Measurements from ENCODE around the gene TBC1D1. TPM values are rescaled to one million over a fixed set of nuclear protein-coding genes. Genes with fewer than 3 reads are reported as not detected.

TBC1D1 gene
- total RNA-seq, 1 experiment from 2014 or later = 56.0 TPM

DNA sequence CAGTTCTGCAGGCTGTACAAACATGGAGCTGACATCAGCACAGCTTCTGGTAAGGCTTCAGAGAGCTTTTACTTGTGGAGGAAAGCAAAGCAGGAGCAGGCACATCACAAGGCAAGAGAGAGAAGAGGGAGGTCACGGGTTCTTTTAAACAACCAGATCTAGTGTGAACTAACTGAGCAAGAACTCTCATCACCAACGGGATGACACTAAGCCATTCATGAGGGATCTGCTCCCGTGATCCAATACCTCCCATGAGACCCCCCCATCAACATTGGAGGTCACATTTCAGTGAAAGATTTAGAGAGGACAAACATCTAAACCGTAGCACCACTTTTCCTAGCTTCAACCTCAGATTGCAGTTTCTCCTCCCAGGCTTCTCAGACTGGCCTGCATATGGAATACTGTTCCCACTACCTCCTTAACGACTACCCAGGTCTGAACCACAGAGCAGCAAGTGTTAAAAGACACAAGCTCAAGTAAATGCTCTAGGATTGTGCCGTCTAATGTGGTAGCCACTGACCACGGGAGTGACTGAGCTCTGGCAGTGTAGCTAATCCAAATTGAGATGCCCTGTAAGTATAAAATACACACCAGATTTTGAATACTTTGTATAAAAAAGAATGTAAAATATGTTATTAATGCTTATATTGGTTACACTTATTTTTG is 262.0 kb downstream of the TBC1D1 start:
- POLR2A ChIA-PET = no interaction called here
- H3K4me3 ChIP-seq (ENCODE audit: low read depth in 2 of 2, low read length in 2 of 2) = no peak overlapping the region
- no peaks in the 10 kb centered on the region for H3K4me1 ChIP-seq (ENCODE audit: control insufficient read depth, insufficient read depth, low read length)
- in situ Hi-C loops (cut with HindIII; ENCODE audit: low pct_unique_long_range_greater_than_20kb, low sequenced_read_pairs) (no loop called here), intact Hi-C loops (cut with micrococcal nuclease; ENCODE audit: unreplicated experiment) (no loop called here)
- no peaks in the 10 kb centered on the region for H3K27me3 ChIP-seq (ENCODE audit: control insufficient read depth, insufficient read depth, low read length)
- ATAC-seq (no peak), DNase-seq (ENCODE audit: low read depth, low spot score) (no peak)
- H3K9me3 ChIP-seq (ENCODE audit: control insufficient read depth, insufficient read depth, low read depth, low read length) = no peaks in the 10 kb centered on the region
- CTCF ChIA-PET = no interaction called here
- no peak overlapping the region for H3K27ac ChIP-seq (ENCODE audit: low read length)
- no TSS peak for BruUV-seq (replicated peaks)
- TF ChIP-seq POLR2AphosphoS5 (IDR thresholded peaks at IDR 0.05; ENCODE audit: low read depth, low read length) (no peak), CTCF (IDR thresholded peaks at IDR 0.05) (no peak), SIN3A (IDR thresholded peaks at IDR 0.05; ENCODE audit: borderline replicate concordance, insufficient read depth, low read depth, low read length) (no peak), TCF7L2 (IDR thresholded peaks at IDR 0.05; ENCODE audit: low read depth, low read length) (no peak), REST (IDR thresholded peaks at IDR 0.05; ENCODE audit: insufficient read depth in 1 of 2, low read depth in 2 of 2, low read length in 1 of 2) (no peak)
- H3K36me3 ChIP-seq (ENCODE audit: control insufficient read depth, insufficient read depth, low read length) = no peaks in the 10 kb centered on the region

- no TSS peak for BruUV-seq (replicated peaks)
- intact Hi-C loops (cut with micrococcal nuclease; ENCODE audit: unreplicated experiment) (no loop called here), in situ Hi-C loops (cut with HindIII; ENCODE audit: low pct_unique_long_range_greater_than_20kb, low sequenced_read_pairs) (no loop called here)
- no peaks in the 10 kb centered on the region for H3K4me1 ChIP-seq (ENCODE audit: control insufficient read depth, insufficient read depth, low read length)
- TF ChIP-seq REST (IDR thresholded peaks at IDR 0.05; ENCODE audit: insufficient read depth in 1 of 2, low read depth in 2 of 2, low read length in 1 of 2) (no peak), POLR2AphosphoS5 (IDR thresholded peaks at IDR 0.05; ENCODE audit: low read depth, low read length) (no peak), SIN3A (IDR thresholded peaks at IDR 0.05; ENCODE audit: borderline replicate concordance, insufficient read depth, low read depth, low read length) (no peak), TCF7L2 (IDR thresholded peaks at IDR 0.05; ENCODE audit: low read depth, low read length) (no peak), CTCF (IDR thresholded peaks at IDR 0.05) (no peak)
- no peak for ATAC-seq
- no peaks in the 10 kb centered on the region for H3K9me3 ChIP-seq (ENCODE audit: control insufficient read depth, insufficient read depth, low read depth, low read length)
- no peak overlapping the region for H3K4me3 ChIP-seq (ENCODE audit: low read depth in 2 of 2, low read length in 2 of 2)
- ChIA-PET POLR2A (no interaction called here), CTCF (no interaction called here)
- no peak overlapping the region for H3K27ac ChIP-seq (ENCODE audit: low read length)
- no peaks in the 10 kb centered on the region for H3K36me3 ChIP-seq (ENCODE audit: control insufficient read depth, insufficient read depth, low read length)
- DNase-seq (ENCODE audit: low read depth, low spot score) = no peak
- H3K27me3 ChIP-seq (ENCODE audit: control insufficient read depth, insufficient read depth, low read length) = no peaks in the 10 kb centered on the region
Observed at GRCh38 chr4:38153387-38153760, 262.5 kb downstream of the TBC1D1 start.
